Ecto neural progenitor cell (in vitro differentiated cells): ENCODE measurements around the gene ANTXR1.

Experiments
- DNase-seq: peaks from one replicate; pipeline ENCODE4 v3.0.0-alpha.2; 2018; ENCODE audit warnings: low spot score

Gene ANTXR1

GRCh38 chr2:69007169-69007568 lies 5.8 kb upstream of the ANTXR1 start:
- no peak for DNase-seq

GRCh38 chr2:69007603-69008002 lies 5.4 kb upstream of the ANTXR1 start:
- no peak for DNase-seq

- no peak for DNase-seq
Measured at GRCh38 chr2:69010437-69011194, 2.4 kb upstream of the ANTXR1 start.

- no peak for DNase-seq
Measured at GRCh38 chr2:69011611-69012157, 1.3 kb upstream of the ANTXR1 start.

GRCh38 chr2:69012310-69013141 lies 453 bp upstream of the ANTXR1 start:
- DNase-seq, result no peak

GRCh38 chr2:69013840-69014821 lies 1.2 kb downstream of the ANTXR1 start:
- DNase-seq, result no peak

- no peak for DNase-seq
Measured at GRCh38 chr2:69017080-69017479, 4.1 kb downstream of the ANTXR1 start.

- DNase-seq, result no peak
Measured at GRCh38 chr2:69017835-69018234, 4.9 kb downstream of the ANTXR1 start.

GRCh38 chr2:69018678-69019095 lies 5.7 kb downstream of the ANTXR1 start:
- DNase-seq, result no peak

- DNase-seq, result no peak
Measured at GRCh38 chr2:69020496-69021426, 7.8 kb downstream of the ANTXR1 start.

- no peak for DNase-seq
Measured at GRCh38 chr2:69021727-69022126, 8.7 kb downstream of the ANTXR1 start.

- no peak for DNase-seq
Measured at GRCh38 chr2:69022548-69022947, 9.6 kb downstream of the ANTXR1 start.

GRCh38 chr2:69023236-69023635 lies 10.3 kb downstream of the ANTXR1 start:
- no peak for DNase-seq

GRCh38 chr2:69026026-69026425 lies 13.0 kb downstream of the ANTXR1 start:
- DNase-seq, result no peak

GRCh38 chr2:69026691-69027459 lies 13.9 kb downstream of the ANTXR1 start:
- DNase-seq, result no peak

GRCh38 chr2:69030800-69031428 lies 17.9 kb downstream of the ANTXR1 start:
- no peak for DNase-seq

GRCh38 chr2:69031466-69031865 lies 18.5 kb downstream of the ANTXR1 start:
- no peak for DNase-seq

- DNase-seq, result no peak
Measured at GRCh38 chr2:69032336-69032735, 19.4 kb downstream of the ANTXR1 start.

- DNase-seq, result no peak
Measured at GRCh38 chr2:69033461-69034095, 20.6 kb downstream of the ANTXR1 start.
